ENCODE measurements around the gene URM1.

DNA sequence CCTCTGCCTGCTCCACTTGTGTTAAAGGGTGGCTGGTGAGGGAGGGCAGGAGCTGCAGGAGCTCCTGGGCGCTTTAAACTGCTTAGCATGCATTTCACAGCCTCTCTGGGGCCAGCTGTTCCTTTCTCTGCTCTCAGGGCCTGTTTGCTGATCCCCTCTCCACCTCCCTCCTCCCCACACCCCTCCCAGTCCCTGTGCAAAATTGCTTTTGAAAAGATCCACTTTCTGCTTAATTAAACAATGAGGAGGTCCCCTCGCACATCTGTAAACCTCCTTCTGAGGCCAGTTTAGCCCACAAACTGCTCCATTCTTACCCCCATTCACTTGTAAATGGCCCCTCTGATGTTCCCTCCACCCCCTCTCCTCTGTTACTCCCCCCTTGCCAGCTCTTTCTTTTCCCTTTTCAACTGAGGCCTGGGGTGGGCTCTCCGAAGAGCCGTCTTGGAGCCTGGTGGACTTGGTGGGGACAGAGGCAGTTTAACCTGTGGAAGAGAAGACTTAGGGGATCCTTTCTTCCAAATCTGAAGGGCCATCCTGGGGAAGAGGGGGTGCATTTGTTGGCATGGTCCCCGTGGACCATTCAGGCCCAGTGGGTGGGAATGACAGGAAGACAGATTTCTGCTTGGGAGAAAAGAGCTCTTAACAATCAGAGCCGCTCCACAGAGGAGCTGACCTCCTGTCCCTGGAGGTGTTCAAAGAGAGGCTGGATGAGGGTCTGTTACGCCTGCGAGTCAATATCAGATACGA, 12.0 kb downstream of the URM1 start:
- no peak for TF ChIP-seq CTCF (IDR thresholded peaks at IDR 0.05; ENCODE audit: insufficient read depth, low read length)
- no peak for TF ChIP-seq GABPA (IDR thresholded peaks at IDR 0.05; ENCODE audit: low read depth)
- no peak for TF ChIP-seq REST (IDR thresholded peaks at IDR 0.05; ENCODE audit: insufficient replicate concordance, low read depth)
- TF ChIP-seq POLR2AphosphoS5 (IDR thresholded peaks at IDR 0.05; ENCODE audit: low read depth) = no peak
- TF ChIP-seq SPI1 (IDR thresholded peaks at IDR 0.05; ENCODE audit: borderline replicate concordance, low read depth) = no peak

Measured in HL-60 (cell line).